VCaP (cell line): ENCODE results near the gene CPT1B.
"Not testable (repeated sequence)": the region's sequence is repeated elsewhere in the genome, so short reads cannot be mapped to it uniquely, and the experiment has no call there.

Experiments
- H3K27ac ChIP-seq: fragments of 450-650 bp; 2 replicates; pipeline ENCODE4 v1.5.1; 2017
- TF ChIP-seq, protein P1 (sequence below): fragments of 450-650 bp; conservative IDR thresholded peaks from 2 replicates; pipeline ENCODE4 v1.5.1; 2017; ENCODE audit warnings: mild to moderate bottlenecking, moderate library complexity

The CPT1B gene

DNA sequence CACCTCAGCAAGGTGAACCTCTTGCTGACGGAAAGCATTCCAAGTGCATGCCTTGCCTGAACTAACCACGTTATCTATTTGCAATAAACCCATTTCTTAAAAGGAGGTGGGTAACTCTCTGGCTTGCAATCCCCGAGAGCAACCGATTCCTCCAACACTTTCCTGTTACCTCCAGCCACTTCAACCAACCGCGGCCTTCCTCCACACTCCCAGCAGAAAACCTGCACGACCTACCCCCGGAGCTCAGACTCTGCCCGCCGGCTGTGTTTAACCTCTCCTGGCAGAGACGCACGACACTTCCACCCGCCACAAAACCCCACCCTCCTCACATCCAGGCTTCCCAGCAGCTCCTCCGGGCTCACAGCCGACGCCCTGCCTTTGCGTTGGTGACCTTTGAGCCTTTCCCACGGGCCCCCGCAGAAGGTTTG is 53.5 kb downstream of the CPT1B start:
- TF ChIP-seq, protein P1, sequence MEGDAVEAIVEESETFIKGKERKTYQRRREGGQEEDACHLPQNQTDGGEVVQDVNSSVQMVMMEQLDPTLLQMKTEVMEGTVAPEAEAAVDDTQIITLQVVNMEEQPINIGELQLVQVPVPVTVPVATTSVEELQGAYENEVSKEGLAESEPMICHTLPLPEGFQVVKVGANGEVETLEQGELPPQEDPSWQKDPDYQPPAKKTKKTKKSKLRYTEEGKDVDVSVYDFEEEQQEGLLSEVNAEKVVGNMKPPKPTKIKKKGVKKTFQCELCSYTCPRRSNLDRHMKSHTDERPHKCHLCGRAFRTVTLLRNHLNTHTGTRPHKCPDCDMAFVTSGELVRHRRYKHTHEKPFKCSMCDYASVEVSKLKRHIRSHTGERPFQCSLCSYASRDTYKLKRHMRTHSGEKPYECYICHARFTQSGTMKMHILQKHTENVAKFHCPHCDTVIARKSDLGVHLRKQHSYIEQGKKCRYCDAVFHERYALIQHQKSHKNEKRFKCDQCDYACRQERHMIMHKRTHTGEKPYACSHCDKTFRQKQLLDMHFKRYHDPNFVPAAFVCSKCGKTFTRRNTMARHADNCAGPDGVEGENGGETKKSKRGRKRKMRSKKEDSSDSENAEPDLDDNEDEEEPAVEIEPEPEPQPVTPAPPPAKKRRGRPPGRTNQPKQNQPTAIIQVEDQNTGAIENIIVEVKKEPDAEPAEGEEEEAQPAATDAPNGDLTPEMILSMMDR = no peak
- H3K27ac ChIP-seq = peak overlapping the region; percentile 91

DNA sequence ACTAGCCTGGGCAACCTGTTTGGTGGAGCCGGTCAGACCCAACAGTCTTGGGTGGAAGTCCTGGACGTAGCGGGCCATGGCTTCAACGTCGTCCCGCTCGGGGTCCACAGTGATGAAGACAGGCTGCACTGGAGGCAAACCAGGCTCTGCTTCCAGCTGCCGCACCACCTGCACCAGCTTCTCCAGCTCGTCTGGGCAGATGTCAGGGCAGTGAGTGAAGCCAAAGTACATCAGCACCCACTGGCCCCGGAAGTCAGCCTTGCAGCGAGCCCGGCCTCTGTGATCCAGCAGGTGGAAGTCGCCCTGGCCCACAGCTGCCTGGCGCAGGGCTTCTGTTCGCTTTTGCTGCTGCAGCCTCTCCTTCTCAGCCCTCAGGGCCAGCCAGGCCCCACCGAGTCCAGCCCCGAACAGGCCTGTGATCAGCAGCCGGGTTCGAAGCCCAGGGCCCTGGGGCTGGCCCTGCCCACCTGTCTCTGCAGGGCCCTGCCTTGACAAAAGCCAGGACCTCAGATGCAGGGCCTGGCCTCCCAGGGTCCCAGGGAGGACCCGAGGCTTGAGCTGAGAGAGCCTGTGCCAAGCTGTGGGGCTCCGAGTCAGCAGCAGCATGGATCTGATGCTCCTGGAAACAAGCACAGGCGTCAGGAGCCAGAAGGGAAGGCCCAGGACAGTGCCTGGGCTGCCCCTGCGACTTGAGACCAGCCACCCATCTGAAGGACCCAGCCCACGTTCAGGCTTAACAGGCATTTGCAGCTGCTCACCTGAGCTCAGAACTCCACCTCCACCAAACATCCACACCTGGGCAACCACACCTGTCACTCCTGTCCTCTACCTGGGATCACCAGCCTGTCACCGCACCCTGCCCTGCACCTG is 54.2 kb downstream of the CPT1B start:
- H3K27ac ChIP-seq = peak overlapping the region; percentile 91
- TF ChIP-seq, protein P1 = no peak

DNA sequence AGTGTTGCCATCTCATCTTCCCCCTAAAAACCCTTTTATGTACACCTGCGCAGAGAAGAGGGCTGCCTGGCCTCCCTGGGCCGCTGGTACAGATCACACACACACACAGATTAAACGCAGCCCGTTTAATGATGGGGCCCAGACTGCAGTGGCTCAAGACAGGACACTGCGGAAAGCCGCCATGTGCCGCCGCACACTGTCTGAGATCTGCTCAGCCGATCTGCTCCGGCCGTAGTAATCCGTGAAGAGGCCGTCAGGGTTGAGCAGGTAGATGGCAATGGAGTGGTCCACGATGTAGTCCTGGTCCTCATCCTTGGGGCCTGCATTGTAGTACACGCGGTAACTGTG is 54.8 kb downstream of the CPT1B start:
- TF ChIP-seq, protein P1 = no peak
- no peak overlapping the region for H3K27ac ChIP-seq

DNA sequence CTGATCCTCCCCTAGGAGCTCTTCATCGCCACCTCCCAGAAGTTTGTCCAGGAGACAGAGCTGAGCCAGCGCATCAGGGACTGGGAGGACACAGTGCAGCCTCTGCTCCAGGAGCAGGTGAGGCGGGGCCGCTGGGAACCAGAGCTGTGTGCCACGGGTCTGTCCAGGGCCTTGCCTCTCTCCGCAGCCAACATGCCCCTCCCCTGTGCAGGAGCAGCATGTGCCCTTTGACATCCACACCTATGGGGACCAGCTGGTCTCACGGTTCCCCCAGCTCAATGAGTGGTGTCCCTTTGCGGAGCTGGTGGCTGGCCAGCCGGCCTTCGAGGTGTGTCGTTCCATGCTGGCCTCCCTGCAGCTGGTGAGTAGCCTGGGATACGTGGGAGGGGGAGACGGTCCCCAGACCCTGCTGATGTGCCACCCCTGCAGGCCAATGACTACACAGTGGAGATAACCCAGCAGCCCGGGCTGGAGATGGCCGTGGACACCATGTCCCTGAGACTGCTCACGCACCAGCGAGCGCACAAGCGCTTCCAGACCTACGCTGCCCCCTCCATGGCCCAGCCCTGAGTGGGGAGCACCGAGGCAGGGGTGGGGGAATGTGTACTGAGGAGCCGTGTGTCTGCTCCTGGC is 55.3 kb downstream of the CPT1B start:
- TF ChIP-seq, protein P1 = no peak
- no peak overlapping the region for H3K27ac ChIP-seq

DNA sequence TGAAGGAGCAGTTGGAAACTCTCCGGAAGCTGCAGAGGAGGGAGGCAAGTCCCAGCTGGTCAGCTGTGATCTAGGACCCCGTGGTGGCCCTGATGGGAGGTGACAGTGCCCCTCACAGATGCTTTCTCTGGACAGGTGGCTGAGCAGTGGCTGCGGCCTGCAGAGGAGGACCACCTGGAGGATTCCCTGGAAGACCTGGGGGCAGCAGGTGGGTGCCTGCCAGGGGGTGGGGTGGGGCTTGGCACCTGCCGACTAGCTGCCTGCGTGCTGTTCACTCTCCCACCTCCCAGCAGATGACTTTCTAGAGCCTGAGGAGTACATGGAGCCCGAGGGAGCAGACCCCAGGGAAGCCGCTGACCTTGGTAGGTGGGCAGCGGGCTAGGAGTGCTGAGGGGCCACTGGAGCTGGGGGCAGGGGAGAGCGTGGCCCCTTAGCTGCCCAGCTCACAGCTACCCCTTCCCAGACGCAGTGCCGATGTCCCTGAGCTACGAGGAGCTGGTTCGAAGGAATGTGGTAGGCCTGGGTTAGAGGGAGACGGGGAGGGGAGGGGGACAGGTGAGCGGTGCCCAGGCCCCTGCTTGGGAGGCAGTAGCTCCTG is 55.9 kb downstream of the CPT1B start:
- TF ChIP-seq, protein P1 = no peak
- H3K27ac ChIP-seq = no peak overlapping the region

DNA sequence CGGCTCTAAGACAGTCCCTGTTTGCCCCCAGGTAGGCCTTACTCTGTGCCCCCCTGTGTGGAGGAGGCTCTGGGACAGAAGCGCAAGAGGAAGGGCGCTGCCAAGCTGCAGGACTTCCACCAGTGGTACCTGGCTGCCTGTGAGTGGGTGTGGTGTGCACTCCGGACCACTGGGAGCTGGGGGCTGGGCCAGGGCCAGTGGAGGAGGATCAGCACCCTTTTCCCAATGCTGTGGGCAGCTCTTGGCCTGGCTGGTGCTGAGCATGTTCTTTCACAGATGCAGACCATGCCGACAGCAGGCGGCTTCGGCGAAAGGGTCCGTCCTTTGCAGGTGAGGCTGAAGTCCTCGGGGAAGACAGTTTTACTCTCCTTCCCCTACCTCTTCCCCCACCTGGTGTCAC is 56.5 kb downstream of the CPT1B start:
- TF ChIP-seq, protein P1 = no peak
- H3K27ac ChIP-seq = no peak overlapping the region

DNA sequence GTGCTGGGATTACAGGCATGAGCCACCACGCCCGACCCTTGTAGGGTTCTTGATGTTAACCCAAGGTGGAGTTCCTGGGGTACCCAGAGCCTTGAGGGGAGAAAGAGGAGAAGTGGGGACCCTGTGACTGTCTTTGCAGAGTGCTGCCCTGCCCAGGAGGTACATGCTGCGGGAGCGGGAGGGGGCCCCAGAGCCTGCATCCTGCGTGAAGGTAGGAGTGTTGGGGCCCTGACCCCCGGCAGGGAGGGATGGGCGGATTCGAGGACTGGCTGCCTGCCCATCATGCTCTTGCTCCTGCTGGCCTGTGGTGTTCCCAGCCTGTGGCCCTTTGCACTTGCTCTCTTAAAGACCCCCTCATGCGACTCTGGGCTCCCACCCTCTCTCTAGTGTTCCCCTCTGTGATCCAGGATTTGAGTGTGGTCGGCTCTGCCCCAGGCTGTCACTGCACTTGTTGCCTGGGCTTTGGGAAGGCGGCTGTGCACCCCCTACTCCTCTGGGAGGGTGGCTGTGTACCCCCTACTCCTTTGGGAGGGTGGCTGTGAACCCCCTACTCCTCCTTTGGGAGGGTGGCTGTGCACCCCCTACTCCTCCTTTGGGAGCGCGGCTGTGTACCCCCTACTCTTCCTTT is 57.3 kb downstream of the CPT1B start:
- no peak overlapping the region for H3K27ac ChIP-seq
- TF ChIP-seq, protein P1 = no peak

DNA sequence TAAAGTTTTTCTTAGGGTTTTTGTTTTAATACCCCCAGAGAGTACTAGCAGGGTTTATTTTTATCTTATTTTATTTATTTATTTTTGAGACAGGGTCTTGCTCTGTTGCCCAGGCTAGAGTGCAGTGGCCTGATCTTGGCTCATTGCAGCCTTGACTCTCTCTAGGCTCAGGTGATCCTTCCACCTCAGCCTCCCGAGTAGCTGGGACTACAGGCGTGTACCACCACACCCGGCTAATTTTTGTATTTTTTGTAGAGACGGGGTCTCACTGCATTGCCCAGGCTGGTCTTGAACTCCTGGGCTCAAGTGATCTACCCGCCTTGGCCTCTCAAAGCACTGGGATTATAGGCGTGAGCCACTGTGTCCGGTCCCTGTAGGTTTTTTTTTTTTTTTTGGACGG is 58.0 kb downstream of the CPT1B start:
- H3K27ac ChIP-seq = not testable (repeated sequence)
